Stimulated activated effector memory CD8-positive, alpha-beta T cell treated with anti-CD3 and anti-CD28 coated beads, Interleukin-12 subunit alpha, Interleukin-12 subunit beta, amount 100 ng/mL, for 72 hours (primary cell): ENCODE measurements around the gene SFXN2.
"Not testable (repeated sequence)": the region's sequence is repeated elsewhere in the genome, so short reads cannot be mapped to it uniquely, and the experiment has no call there.

Experiments used
- ATAC-seq: fragments of 150-1000 bp; cut with Tn5 transposase; 2 replicates; pipeline ENCODE4 v1.10.0; 2021
- DNase-seq, 2 donors: peaks; one replicate each; pipeline ENCODE4 v3.0.0; 2021 to 2022; ENCODE audit warnings: low spot score in 2 of 2
- H3K27ac Mint-ChIP-seq: one replicate; pipeline ENCODE4 v1.8.0; 2022; ENCODE audit warnings: mild to moderate bottlenecking, mixed read lengths
- H3K36me3 Mint-ChIP-seq: one replicate; pipeline ENCODE4 v1.8.0; 2022; ENCODE audit warnings: mild to moderate bottlenecking, mixed read lengths
- H3K4me1 Mint-ChIP-seq: one replicate; pipeline ENCODE4 v1.8.0; 2022; ENCODE audit warnings: mixed read lengths
- H3K4me3 Mint-ChIP-seq: one replicate; pipeline ENCODE4 v1.8.0; 2022; ENCODE audit warnings: mild to moderate bottlenecking, mixed read lengths
- H3K9me3 Mint-ChIP-seq: one replicate; pipeline ENCODE4 v1.8.0; 2022; ENCODE audit warnings: mixed read lengths

Gene SFXN2

GRCh38 chr10:102676534-102677315 is 37.7 kb upstream of the SFXN2 start:
- no peak for DNase-seq
- Mint-ChIP-seq H3K4me3 (no peak overlapping the region), H3K9me3 (no peaks in the 10 kb centered on the region), H3K4me1 (peaks cover 40% of the 10 kb centered on the region), H3K27ac (peak overlapping the region; percentile 45), H3K36me3 (peaks cover 63% of the 10 kb centered on the region)
- ATAC-seq = no peak

GRCh38 chr10:102677331-102678067 is 36.9 kb upstream of the SFXN2 start:
- peaks cover 69% of the 10 kb centered on the region for H3K36me3 Mint-ChIP-seq
- no peaks in the 10 kb centered on the region for H3K9me3 Mint-ChIP-seq
- no peak for ATAC-seq
- H3K27ac Mint-ChIP-seq = peak overlapping the region; percentile 45
- DNase-seq = no peak
- no peak overlapping the region for H3K4me3 Mint-ChIP-seq
- peaks cover 47% of the 10 kb centered on the region for H3K4me1 Mint-ChIP-seq

- H3K9me3 Mint-ChIP-seq = no peaks in the 10 kb centered on the region
- no peak for ATAC-seq
- H3K4me3 Mint-ChIP-seq = no peak overlapping the region
- no peak for DNase-seq
- H3K27ac Mint-ChIP-seq = peak overlapping the region; percentile 45
- peaks cover 68% of the 10 kb centered on the region for H3K36me3 Mint-ChIP-seq
- peaks cover 47% of the 10 kb centered on the region for H3K4me1 Mint-ChIP-seq
Observed at GRCh38 chr10:102678068-102678400, 36.4 kb upstream of the SFXN2 start.

- Mint-ChIP-seq H3K4me3 (no peak overlapping the region), H3K36me3 (peaks cover 68% of the 10 kb centered on the region), H3K4me1 (peaks cover 42% of the 10 kb centered on the region), H3K9me3 (no peaks in the 10 kb centered on the region), H3K27ac (peak overlapping the region; percentile 45)
- DNase-seq (peak in 1 of 2 donors; percentile 28), ATAC-seq (peak; percentile 61)
Observed at GRCh38 chr10:102678842-102679289, 35.6 kb upstream of the SFXN2 start.

- peaks cover 35% of the 10 kb centered on the region for H3K4me1 Mint-ChIP-seq
- no peak for ATAC-seq
- no peak for DNase-seq
- no peak overlapping the region for H3K4me3 Mint-ChIP-seq
- H3K36me3 Mint-ChIP-seq = peaks cover 73% of the 10 kb centered on the region
- no peaks in the 10 kb centered on the region for H3K9me3 Mint-ChIP-seq
- no peak overlapping the region for H3K27ac Mint-ChIP-seq
Observed at GRCh38 chr10:102679596-102679995, 34.8 kb upstream of the SFXN2 start.

GRCh38 chr10:102681696-102682095 is 32.7 kb upstream of the SFXN2 start:
- Mint-ChIP-seq H3K4me3 (no peak overlapping the region), H3K36me3 (peaks cover 74% of the 10 kb centered on the region), H3K9me3 (no peaks in the 10 kb centered on the region), H3K4me1 (peaks cover 26% of the 10 kb centered on the region), H3K27ac (peak overlapping the region; percentile 30)
- ATAC-seq = peak; percentile 31
- DNase-seq = no peak

GRCh38 chr10:102682416-102682815 is 32.0 kb upstream of the SFXN2 start:
- Mint-ChIP-seq H3K36me3 (peaks cover 78% of the 10 kb centered on the region), H3K27ac (peak overlapping the region; percentile 30), H3K9me3 (no peaks in the 10 kb centered on the region), H3K4me1 (peaks cover 26% of the 10 kb centered on the region), H3K4me3 (no peak overlapping the region)
- DNase-seq (no peak), ATAC-seq (no peak)

DNA sequence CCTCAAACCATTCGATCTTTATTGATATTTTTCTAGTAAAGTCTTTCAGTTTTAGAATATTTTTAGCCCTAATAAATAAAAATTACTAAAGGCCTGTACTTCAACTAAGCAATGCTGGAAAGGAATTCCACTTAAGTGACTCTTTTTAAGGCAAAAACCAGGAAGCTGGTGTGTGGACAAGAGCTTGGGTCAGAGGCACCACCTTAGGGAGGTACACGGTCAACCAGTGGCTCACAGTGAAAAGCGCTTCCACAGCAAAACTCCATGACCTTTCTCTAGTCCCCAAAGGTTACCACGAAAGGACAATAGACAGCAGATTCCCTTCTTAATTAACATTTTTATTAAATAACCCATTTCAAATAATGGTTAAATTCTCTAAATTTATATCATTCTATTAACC is 31.5 kb upstream of the SFXN2 start:
- no peak overlapping the region for H3K4me3 Mint-ChIP-seq

DNA sequence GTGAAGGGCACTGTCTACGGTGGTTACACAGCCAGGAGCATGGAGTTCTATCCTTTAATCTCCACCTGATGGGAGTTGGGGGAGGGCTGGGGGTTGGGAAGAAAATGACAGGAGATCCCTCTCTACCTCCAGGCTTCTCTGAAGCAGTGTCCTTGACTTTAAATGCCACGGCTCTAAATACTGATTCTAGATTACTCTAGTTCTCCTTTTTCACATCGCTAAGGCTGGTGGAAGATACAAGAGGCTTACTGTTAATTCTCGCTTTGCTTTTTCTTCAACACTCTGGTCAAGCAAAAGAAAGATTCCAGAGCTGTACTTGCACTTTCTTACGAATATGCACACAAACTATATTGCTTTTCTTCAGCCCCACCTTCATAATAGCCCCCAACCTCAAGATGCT is 30.7 kb upstream of the SFXN2 start:
- DNase-seq = no peak
- Mint-ChIP-seq H3K4me3 (no peak overlapping the region), H3K36me3 (peaks cover 83% of the 10 kb centered on the region), H3K4me1 (peaks cover 22% of the 10 kb centered on the region), H3K9me3 (no peaks in the 10 kb centered on the region), H3K27ac (peak overlapping the region; percentile 29)
- ATAC-seq = no peak

More for the DNA sequence above, 31.5 kb upstream of the SFXN2 start:
- DNase-seq = no peak
- peaks cover 81% of the 10 kb centered on the region for H3K36me3 Mint-ChIP-seq
- H3K4me1 Mint-ChIP-seq = peaks cover 26% of the 10 kb centered on the region
- peak overlapping the region; percentile 29 for H3K27ac Mint-ChIP-seq
- ATAC-seq = no peak
- H3K9me3 Mint-ChIP-seq = no peaks in the 10 kb centered on the region

DNA sequence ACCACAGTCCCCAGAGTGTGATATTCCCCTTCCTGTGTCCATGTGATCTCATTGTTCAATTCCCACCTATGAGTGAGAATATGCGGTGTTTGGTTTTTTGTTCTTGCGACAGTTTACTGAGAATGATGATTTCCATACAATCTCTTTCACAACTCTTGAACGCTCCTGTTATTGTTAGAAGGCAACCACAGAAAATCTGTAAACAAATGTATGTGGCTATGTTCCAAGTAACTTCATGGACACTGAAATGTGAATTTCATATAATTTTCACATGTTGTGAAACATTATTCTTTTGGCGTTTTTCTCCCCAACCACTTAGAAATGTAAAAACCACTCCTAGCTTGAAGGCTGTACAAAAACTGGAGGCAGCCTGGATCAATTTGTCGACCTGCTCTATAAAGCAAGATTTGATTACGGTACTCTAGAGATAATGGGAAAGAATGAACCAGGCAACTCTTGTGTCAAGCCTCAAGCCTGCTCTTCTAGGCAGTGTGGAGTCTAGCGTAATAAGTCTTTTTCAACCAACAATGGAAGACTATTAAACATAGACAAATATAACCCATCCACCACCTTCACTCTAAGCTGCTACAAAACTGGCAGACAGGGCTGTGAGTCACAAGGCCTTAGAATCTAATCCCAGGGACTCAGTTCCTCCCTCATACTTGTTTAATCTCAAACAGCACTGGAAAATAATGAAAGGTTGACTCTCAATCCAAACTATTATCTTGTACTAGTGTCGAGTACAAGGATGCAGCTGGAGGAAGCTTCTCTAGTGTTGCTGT is 23.0 kb upstream of the SFXN2 start:
- no peaks in the 10 kb centered on the region for H3K9me3 Mint-ChIP-seq
- DNase-seq (no peak), ATAC-seq (no peak)
- H3K36me3 Mint-ChIP-seq = peaks cover 83% of the 10 kb centered on the region
- no peak overlapping the region for H3K4me3 Mint-ChIP-seq
- no peaks in the 10 kb centered on the region for H3K4me1 Mint-ChIP-seq
- H3K27ac Mint-ChIP-seq = no peak overlapping the region

DNA sequence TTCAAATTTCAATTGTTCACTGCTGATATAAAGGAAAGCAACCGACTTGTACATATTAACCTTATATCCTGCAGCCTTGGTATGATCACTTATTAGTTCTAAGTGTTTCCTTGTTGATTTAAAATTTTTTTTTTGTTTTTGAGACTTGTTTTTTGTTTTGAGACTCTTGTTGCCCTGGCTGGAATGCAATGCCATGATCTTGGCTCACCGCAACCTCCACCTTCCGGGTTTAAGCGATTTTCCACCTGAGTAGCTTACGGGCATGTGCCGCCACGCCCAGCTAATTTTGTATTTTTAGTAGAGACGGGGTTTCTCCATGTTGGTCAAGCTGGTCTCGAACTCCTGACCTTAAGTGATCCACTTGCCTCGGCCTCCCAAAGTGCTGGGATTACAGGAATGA is 19.0 kb upstream of the SFXN2 start:
- H3K4me3 Mint-ChIP-seq, H3K27ac Mint-ChIP-seq, ATAC-seq, H3K4me1 Mint-ChIP-seq, H3K9me3 Mint-ChIP-seq, DNase-seq: not testable (repeated sequence)
- H3K36me3 Mint-ChIP-seq = peaks cover 91% of the 10 kb centered on the region

DNA sequence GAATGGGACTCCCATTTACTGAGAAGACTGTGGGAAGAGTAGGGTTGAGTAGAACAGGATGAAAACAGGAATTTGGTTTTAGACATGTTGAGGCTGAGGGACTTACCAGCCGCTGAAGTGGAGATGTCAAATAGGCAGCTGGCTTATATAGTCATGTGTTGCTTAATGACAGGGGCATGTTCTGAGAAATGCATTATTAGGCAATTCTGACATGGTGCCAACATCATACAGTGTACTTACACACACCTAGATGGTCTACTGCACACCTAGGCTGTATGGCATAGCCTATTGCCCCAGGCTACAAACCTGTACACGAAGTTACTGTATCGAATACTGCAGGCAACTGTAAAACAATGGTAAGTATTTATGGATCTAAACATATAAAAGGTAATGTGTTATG is 17.7 kb upstream of the SFXN2 start:
- Mint-ChIP-seq H3K9me3 (no peaks in the 10 kb centered on the region), H3K4me3 (no peak overlapping the region), H3K36me3 (peaks cover 100% of the 10 kb centered on the region), H3K4me1 (no peaks in the 10 kb centered on the region), H3K27ac (no peak overlapping the region)
- ATAC-seq (no peak), DNase-seq (no peak)

GRCh38 chr10:102698894-102699293 is 15.5 kb upstream of the SFXN2 start:
- H3K36me3 Mint-ChIP-seq = peaks cover 95% of the 10 kb centered on the region
- H3K4me3 Mint-ChIP-seq = no peak overlapping the region
- H3K4me1 Mint-ChIP-seq = no peaks in the 10 kb centered on the region
- H3K27ac Mint-ChIP-seq = no peak overlapping the region
- DNase-seq (no peak), ATAC-seq (no peak)
- no peaks in the 10 kb centered on the region for H3K9me3 Mint-ChIP-seq

- peaks cover 87% of the 10 kb centered on the region for H3K36me3 Mint-ChIP-seq
- no peak for DNase-seq
- H3K27ac Mint-ChIP-seq = no peak overlapping the region
- peaks cover 12% of the 10 kb centered on the region for H3K4me1 Mint-ChIP-seq
- no peak for ATAC-seq
- no peaks in the 10 kb centered on the region for H3K9me3 Mint-ChIP-seq
- H3K4me3 Mint-ChIP-seq = no peak overlapping the region
Observed at GRCh38 chr10:102701272-102701671, 13.2 kb upstream of the SFXN2 start.

DNA sequence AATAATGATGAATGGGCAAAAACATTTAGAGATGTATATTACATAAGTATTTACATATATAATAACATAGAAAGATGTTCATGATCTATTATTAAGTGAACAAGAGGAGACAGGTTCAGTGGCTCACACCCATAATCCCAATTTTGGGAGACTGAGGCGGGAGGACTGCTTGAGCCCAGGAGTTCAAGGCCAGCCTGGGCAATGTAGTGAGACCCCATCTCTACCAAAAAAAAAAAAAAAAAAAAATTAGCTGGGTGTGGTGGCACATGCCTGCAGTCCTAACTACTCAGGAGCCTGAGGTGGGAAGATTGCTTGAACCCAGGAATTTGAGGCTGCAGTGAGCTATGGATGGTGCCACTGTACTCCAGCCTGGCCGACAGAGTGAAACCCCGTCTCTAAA is 12.6 kb upstream of the SFXN2 start:
- ATAC-seq (no peak), DNase-seq (no peak)
- no peak overlapping the region for H3K4me3 Mint-ChIP-seq
- peaks cover 12% of the 10 kb centered on the region for H3K4me1 Mint-ChIP-seq
- H3K9me3 Mint-ChIP-seq = no peaks in the 10 kb centered on the region
- no peak overlapping the region for H3K27ac Mint-ChIP-seq
- peaks cover 82% of the 10 kb centered on the region for H3K36me3 Mint-ChIP-seq
